ENCODE data around the gene ELK4. TPM values are rescaled to one million over a fixed set of nuclear protein-coding genes. Genes with fewer than 3 reads are reported as not detected.

Gene ELK4
- total and polyA plus RNA-seq, 2 of the 8 experiments (the other 6 are each of a cell fraction or from before 2014, with no cell fraction given): 2.9 to 26.3 TPM

- H3K9me3 ChIP-seq (ENCODE audit: insufficient read depth in 2 of 2, low read depth in 1 of 2, low read length in 1 of 2): peaks cover 0 to 4% of the 10 kb centered on the region in 2 experiments; a peak in 1 of 4 replicates
- H3K9ac ChIP-seq (replicated peaks in 1 of 4; ENCODE audit: extremely low read depth in 1 of 4, low read depth in 3 of 4, low read length in 3 of 4): no peak overlapping the region
- no peak overlapping the region for H4K91ac ChIP-seq (replicated peaks; ENCODE audit: insufficient read length, low read length)
- H2BK5ac ChIP-seq (ENCODE audit: low read depth, low read length): no peak overlapping the region
- H3K79me2 ChIP-seq (ENCODE audit: control insufficient read depth in 1 of 2, insufficient read depth in 2 of 2, low read length in 2 of 2): no peaks in the 10 kb centered on the region
- H2BK15ac ChIP-seq (ENCODE audit: low read length): no peak overlapping the region
- H3K56ac ChIP-seq (replicated peaks; ENCODE audit: insufficient read length, low read depth, low read length): no peak overlapping the region
- DNase-seq (ENCODE audit: low read depth in 1 of 2, low spot score in 2 of 2) (peak in 1 of 2 experiments; percentile 24), FAIRE-seq (no peak)
- peaks cover 0 to 10% (median 3%) of the 10 kb centered on the region in 4 experiments; a peak in 4 of 7 replicates for H3K4me1 ChIP-seq (replicated peaks in 1 of 4; ENCODE audit: control insufficient read depth in 3 of 4, insufficient read depth in 4 of 4, low read length in 3 of 4)
- H2BK12ac ChIP-seq (ENCODE audit: low read depth, low read length): no peak overlapping the region
- no peak overlapping the region for H3K4me3 ChIP-seq (ENCODE audit: extremely low read depth in 1 of 4, insufficient read depth in 2 of 4, low read depth in 3 of 4, low read length in 4 of 4)
- no peak overlapping the region for H3K27ac ChIP-seq (ENCODE audit: low read depth, low read length)
- ChIA-PET CTCF (ENCODE audit: partially characterized antibody) (no interaction called here), POLR2A (ENCODE audit: partially characterized antibody) (no interaction called here)
- no peak overlapping the region for H3K18ac ChIP-seq (ENCODE audit: extremely low read depth, low read length)
- H3K36me3 ChIP-seq (ENCODE audit: control insufficient read depth in 2 of 4, insufficient read depth in 4 of 4, low read length in 3 of 4): no peaks in the 10 kb centered on the region
- H3K14ac ChIP-seq (ENCODE audit: insufficient read length): no peak overlapping the region
- WGBS, 2 experiments (ENCODE audit: extremely low coverage in 1 of 2, insufficient coverage in 1 of 2, insufficient read length in 1 of 2, insufficient replicate concordance in 2 of 2, low coverage in 1 of 2, low lambda C conversion rate in 2 of 2, missing lambda C conversion rate in 1 of 2): 84% methylated on average over 3 of the region's 3 CpGs; no CpG with 5 or more reads in 1 of the 2 experiments
- H3K79me1 ChIP-seq (ENCODE audit: low read depth, low read length): no peaks in the 10 kb centered on the region
- no peak overlapping the region for H4K5ac ChIP-seq (ENCODE audit: insufficient read length, low read depth, low read length)
- H2AFZ ChIP-seq (ENCODE audit: low read length): no peak overlapping the region
- H3K27me3 ChIP-seq (replicated peaks in 1 of 4; ENCODE audit: control insufficient read depth in 3 of 4, extremely low read depth in 1 of 4, insufficient read depth in 3 of 4, low read length in 3 of 4): peaks cover 17 to 38% (median 34%) of the 10 kb centered on the region in 4 experiments
- no peak overlapping the region for H2AK5ac ChIP-seq (ENCODE audit: low read depth, low read length)
- no peaks in the 10 kb centered on the region for H4K20me1 ChIP-seq (replicated peaks in 1 of 2; ENCODE audit: control insufficient read depth in 1 of 2, insufficient read depth in 2 of 2, low read length in 2 of 2)
- no peak overlapping the region for H2BK120ac ChIP-seq (replicated peaks; ENCODE audit: low read depth, low read length)
- H2BK20ac ChIP-seq (ENCODE audit: low read length): no peak overlapping the region
- no peak overlapping the region for H4K8ac ChIP-seq (ENCODE audit: extremely low read depth, insufficient read depth, low read length)
- no peak overlapping the region for H3K4ac ChIP-seq (replicated peaks; ENCODE audit: insufficient read length, low read depth, low read length)
- H3K23me2 ChIP-seq (ENCODE audit: low read depth, low read length): peaks cover 4% of the 10 kb centered on the region; the same call in 1 of the 2 replicates
- H3K23ac ChIP-seq (ENCODE audit: insufficient read length): no peak overlapping the region
- no peak overlapping the region for H3K4me2 ChIP-seq (ENCODE audit: insufficient read depth in 1 of 2, low read depth in 2 of 2, low read length in 2 of 2)
- TF ChIP-seq KDM5A (IDR thresholded peaks at IDR 0.05; ENCODE audit: low read length): no peak
- TF ChIP-seq FOSL1 (IDR thresholded peaks at IDR 0.05; ENCODE audit: insufficient read depth, low read depth, low read length): no peak
- no peak for TF ChIP-seq ATF2 (IDR thresholded peaks at IDR 0.05; ENCODE audit: low read length)
- TF ChIP-seq KDM1A (IDR thresholded peaks at IDR 0.05; ENCODE audit: borderline replicate concordance, low read length): no peak
- TF ChIP-seq SUZ12 (IDR thresholded peaks at IDR 0.05; ENCODE audit: low read length): no peak
- no peak for TF ChIP-seq SAP30 (IDR thresholded peaks at IDR 0.05; ENCODE audit: insufficient read depth, insufficient replicate concordance, low read length)
- no peak for TF ChIP-seq SP1 (IDR thresholded peaks at IDR 0.05; ENCODE audit: low read depth, low read length)
- TF ChIP-seq TEAD4 (IDR thresholded peaks at IDR 0.05; ENCODE audit: low read depth, low read length): no peak
- no peak for TF ChIP-seq TBP (IDR thresholded peaks at IDR 0.05; ENCODE audit: low read depth, low read length)
- no peak for TF ChIP-seq ZNF274 (IDR thresholded peaks at IDR 0.05; ENCODE audit: borderline replicate concordance, extremely low read depth, low read length)
- TF ChIP-seq PHF8 (conservative IDR thresholded peaks at IDR 0.05; ENCODE audit: low read depth, low read length): no peak
- no peak for TF ChIP-seq SIN3A (conservative IDR thresholded peaks at IDR 0.05 in 1 of 2, IDR thresholded peaks at IDR 0.05 in 1 of 2; ENCODE audit: low read depth in 1 of 2, low read length in 2 of 2)
- TF ChIP-seq CREB1 (IDR thresholded peaks at IDR 0.05): no peak
Observed at GRCh38 chr1:205565799-205566198, 66.0 kb downstream of the ELK4 start.
